HG03442 (cell line): Measurements from ENCODE around the gene PATL2.
A peak's percentile ranks its signal among the peaks of the same experiment; 100 is the strongest.
"Not testable (repeated sequence)": the region's sequence is repeated elsewhere in the genome, so short reads cannot be mapped to it uniquely, and the experiment has no call there.

ENCODE experiments used
- ATAC-seq: cut with Tn5 transposase; IDR thresholded peaks from one replicate; pipeline ENCODE4 v1.9.1; 2021; ENCODE audit warnings: mild to moderate bottlenecking, moderate library complexity; ENCODE audit not compliant: unreplicated experiment

PATL2 gene

DNA sequence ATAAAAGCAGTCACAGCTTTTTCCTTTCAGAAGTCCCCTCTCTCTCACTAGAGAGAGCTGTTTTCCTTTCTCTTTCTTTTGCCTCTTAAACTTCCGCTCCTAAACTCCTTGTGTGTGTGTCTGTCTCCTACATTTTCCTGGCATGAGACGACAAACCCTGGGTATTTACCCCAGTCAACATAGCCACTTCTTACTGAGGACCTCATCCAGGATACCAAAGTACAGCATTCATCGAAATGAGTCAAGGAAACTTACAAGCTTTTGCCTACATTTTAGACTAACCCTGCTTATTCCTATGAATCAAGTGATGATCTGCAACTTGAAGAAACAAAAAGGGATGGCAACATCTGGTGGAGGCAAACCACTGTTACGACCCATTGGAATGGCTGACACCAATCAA, 16.7 kb downstream of the PATL2 start:
- no peak for ATAC-seq

DNA sequence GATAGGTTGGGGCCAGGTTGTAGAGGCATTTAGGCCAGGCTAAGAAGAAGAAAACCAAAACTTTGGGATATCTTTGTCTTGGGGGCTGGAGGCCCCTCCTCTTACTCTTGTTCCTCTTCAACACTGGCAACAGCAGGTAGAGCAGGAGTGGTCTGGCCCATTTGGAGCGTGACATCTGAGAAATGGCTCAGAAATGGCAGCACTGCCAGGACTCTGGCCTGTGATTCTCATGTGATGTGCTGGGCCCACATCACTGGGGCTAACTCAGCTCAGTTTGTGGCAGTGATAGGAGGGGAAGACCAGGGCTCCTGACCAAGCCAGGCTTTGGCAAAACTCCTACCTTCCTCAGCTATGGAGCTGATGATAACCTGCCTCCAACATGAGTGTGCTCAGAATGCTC, 18.5 kb downstream of the PATL2 start:
- ATAC-seq: no peak

DNA sequence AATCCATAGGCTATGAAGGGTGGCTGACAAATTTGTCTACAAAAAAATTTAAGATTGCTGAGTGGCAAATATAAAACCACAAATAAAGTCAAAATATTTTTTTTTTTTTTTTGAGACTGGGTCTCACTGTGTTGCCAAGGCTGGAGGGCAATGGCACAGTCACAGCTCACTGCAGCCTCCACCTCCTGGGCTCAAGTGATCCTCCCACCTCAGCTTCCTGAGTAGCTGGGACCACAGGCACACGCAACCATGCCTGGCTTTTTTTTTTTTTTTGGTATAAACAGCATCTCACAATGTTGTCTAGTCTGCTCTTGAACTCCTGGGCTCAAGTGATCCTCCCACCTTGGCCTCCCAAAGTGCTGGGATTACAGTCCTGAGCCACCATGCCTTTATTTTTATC, 20.9 kb downstream of the PATL2 start:
- ATAC-seq: not testable (repeated sequence)

DNA sequence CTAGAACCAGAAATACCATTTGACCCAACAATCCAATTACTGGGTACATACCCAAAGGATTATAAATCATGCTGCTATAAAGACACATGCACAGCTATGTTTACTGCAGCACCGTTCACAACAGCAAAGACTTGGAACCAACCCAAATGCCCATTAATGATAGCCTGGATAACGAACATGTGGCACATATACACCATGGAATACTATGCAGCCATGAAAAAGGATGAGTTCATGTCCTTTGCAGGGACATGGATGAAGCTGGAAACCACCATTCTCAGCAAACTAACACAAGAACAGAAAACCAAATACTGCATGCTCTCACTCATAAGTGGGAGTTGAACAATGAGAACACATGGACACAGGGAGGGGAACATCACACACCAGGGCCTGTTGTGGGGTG, 21.8 kb downstream of the PATL2 start:
- not testable (repeated sequence) for ATAC-seq

DNA sequence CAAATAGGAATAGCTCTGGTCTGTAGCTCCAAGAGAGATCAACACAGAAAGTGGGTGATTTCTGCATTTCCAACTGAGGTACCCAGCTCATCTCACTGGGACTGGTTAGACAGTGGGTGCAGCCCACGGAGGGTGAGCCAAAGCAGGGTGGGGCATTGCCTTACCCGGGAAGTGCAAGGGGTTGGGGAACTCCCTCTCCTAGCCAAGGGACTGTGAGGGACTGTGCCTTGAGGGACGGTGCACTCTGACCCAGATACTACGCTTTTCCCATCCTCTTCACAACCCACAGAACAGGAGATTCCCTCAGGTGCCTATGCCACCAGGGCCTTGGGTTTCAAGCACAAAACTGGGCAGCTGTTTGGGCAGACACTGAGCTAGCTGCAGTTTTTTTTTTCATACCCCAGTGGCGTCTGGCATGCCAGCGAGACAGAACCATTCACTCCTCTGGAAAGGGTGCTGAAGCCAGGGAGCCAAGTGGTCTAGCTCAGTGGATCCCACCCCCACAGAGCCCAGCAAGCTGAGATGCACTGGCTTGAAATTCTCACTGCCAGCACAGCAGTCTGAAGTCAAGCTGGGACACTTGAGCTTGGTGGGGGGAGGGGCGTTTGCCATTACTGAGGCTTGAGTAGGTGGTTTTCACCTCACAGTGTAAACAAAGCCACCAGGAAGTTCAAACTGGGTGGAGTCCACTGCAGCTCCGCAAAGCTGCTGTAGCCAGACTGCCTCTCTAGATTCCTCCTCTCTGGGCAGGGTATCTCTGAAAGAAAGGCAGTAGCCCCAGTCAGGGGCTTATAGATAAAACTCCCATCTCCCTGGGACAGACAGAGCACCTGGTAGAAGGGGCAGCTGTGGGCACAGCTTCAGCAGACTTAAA, 28.1 kb downstream of the PATL2 start:
- not testable (repeated sequence) for ATAC-seq

DNA sequence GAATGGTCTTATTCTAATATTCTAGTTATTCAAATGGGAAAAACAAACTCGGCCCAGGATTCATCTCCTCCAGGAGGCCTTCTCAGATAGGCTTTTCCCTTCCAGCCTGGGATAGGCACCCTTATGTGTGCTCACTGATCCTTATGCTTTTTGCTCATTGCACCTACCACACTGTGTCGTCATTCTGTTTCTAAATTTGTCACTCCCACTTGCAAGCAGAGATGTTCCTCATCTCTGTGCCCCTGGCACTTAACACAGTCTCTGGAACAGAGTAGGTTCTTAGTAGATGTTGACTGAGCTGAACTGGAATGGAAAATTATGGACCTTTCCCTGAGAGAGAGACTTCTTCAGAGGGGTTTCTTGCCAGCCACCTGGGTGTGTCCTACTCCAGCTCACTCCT, 28.9 kb downstream of the PATL2 start:
- ATAC-seq: no peak

DNA sequence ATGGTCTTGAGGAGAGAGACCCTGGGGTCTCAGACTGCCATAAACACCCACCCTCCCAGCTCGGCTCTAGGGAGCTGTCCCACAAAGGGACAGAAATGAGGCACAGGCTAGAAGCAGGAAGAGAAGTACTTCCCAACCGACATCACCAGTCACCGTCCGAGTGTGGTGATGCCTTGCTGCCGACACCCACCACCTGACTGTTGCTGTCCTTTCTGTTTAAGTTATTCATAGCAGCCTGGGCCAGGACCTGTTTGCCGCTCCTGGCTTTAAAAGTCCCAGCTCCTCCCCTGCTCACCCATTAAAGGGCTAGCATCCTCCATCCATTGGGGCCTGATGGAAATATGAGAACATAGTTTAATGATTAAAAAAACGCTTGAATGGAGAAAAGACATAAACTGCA, 34.4 kb downstream of the PATL2 start:
- ATAC-seq: no peak

DNA sequence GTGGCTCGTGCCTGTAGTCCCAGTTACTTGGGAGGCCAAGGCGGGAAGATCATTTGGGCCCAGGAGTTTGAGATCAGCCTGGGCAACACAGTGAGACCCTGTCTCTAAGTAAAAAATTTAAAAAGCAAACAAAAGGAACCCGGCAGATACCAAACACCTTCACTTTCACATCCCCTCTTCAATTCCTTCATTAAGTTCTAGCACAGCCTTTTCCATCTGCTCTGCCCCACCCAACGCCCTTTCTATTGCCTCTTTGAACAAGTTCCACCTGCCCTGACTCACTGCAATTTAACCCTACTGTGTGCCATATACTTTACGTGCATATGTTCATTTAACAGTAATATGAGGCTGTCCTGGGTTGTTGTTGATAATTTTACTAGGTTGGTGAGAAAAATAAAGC, 35.2 kb downstream of the PATL2 start:
- no peak for ATAC-seq

DNA sequence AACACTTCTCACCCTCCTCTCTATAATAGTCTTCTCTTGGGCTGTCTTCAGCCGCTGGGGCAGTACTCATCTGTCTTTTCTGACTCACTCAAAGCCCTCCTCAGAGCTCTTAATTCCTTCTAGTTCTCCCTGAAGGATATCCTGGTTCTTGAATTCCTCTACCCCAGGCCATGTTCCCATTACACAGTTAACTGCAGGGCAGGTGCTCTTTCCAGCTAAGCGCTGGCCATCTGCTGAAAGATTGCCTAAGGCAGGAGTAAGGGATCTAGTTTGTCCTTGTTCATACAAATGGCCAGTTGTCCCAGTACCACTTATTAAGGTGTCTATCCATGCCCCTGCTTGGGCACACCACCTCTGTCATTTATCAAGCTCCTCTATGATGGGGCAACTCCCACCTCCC, 37.5 kb downstream of the PATL2 start:
- no peak for ATAC-seq

DNA sequence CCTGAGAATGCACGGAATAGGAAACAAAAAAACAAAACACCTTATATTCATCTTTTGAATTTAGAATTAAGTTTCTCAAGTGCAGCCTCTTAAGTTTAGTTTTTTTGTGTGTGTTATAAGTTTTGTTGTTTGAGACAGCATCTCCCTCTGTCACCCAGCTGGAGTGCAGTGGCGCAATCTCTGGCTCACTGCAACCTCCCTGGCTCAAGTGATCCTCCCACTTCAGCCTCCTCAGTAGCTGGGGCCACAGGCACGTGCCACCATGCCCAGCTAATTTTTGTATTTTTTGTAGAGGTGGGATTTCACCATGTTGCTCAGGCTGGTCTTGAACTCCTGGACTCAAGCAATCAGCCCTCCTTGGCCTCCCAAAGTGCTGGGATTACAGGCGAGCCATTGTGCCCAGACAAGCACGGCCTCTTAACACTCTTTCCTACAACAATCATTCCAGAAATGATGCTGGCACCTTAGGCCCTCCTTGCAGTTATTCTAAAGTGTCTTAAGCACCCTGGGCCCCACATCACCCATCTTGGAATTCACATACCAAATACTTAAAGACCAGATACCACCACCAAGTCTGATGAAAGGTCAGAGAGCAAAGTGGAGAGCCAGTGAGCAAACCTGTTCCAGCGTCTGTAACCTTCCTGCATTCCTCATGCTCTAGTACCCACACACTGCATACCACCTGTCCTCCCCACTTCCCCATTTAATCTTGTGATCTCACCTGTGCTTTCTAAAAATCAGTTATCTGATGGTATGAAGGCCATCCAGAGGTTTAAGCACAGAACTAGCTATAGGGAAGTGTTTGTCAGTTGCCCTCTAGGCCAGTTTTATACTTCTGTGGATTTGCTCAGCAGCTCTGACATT, 40.8 kb downstream of the PATL2 start:
- no peak for ATAC-seq

DNA sequence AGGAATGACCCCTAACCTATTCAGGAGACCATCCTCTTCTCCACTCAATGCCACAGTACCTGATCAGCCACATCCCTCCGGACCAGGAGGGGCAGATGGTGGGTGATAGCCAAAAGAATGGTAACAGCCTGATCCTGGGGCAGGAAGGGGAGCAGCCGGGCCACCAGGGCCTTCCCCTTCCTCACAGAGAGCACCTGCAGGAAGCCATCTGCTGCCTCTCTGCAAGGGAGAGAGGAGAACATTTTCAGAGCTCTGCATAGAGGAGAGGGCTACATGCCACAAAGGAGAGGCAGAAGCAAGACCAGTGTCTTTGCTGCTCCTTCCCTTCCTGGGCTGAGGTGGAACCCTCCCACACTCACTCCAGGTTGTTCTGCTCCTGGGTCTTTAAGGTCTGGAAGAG, 42.2 kb downstream of the PATL2 start:
- ATAC-seq: no peak

DNA sequence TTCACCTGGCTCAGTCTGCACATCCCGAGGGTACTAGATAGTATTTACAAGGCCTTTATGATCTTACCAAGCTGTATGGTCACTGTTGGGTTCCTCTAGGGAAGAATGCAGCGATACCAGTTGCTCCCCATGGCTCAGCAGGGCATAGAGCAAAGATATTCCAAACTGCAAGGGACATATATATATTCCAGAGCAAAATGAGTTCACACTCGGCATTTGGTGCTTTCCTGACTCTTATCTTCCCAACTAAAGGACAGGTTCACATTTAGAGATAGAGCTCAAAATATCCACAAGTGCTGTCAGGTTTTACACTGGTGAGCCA, 44.1 kb downstream of the PATL2 start:
- ATAC-seq: no peak

DNA sequence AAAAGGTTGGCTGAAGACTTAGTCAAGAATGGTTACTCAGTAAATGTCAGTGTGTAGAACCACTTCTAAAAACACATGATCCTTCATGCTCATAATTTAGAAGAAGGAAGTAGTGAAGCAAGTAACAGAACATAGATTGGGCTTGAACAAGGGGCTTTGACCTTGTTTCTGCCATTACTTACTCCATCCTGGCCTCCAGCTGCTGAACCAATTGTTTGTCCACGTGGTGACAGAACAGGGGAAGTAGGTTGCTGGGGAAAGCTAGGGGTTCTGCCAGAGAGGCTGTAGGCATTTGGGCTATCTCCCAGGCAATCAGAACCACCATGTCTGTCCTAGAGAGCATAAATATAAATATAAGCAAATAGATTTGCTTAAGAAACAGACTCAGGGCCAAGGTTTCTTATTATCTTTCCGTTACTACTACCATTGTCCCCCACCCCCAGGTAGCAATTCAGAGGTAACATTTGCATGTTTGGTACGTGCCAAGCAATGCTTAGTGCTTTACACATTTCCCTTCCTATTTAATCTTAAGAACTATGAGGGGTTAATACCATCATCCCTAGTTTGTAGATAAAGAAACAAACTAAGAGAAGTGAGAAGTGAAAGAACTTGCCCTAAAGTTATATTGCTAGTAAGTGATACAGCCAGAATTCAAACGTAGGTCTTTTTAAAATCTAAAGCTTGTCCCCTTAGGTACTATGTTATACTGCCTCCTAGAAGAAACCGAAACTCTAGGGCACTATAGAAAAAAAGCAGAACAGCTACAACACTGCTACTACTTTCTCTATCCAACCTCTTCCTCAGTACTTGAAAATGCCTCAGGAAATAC, 44.7 kb downstream of the PATL2 start:
- ATAC-seq: no peak

DNA sequence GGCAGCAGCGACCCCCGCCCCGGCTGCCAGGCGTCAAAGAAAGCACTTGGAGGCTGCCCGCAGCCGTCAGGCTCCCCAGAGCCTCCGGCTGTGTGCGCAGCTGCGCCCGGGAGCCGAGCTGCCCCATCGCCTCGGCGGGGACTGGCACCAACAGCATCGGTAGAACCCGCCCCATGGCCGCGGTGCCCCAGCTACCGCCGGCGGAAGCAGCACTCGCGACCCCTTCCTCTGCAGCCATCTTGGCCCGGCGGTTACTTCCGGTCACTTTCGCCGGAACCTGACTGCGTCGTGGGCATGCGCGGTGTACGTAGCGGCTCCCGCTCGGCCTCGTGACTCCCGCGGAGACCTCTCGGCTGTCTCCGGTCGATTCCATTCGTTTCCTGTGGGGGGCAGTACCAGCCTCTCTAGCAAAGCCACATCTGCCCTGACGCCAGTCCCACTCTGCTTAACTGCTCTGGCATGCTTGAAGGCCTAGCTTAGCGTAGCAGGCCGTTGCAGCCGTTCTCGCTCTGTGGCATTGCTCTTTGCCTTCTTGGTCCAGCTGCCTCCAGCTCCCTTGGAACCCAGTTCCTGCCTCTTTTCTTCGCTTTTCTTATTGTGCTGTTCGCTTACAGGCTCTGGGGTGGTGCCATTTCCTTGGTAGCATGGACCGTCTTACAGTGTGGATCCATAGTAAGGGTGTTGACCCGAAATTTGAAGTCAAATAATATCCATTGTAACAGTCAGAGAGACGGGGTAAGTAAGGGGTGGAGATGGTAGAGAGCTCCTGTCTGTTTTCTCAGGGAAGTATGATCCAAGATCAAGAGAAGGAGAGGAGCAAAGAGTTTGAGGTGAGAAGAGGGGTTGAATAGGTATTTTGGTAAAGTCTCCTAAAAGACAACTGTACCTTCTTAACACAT, 47.5 kb downstream of the PATL2 start, which contains the start of gene SPG11:
Gene SPG11 (minus strand): TSS at position 253 of the 899 bp plus-strand sequence. CDS start 15 bp downstream, at position 238.
- ATAC-seq: peak; percentile 72

DNA sequence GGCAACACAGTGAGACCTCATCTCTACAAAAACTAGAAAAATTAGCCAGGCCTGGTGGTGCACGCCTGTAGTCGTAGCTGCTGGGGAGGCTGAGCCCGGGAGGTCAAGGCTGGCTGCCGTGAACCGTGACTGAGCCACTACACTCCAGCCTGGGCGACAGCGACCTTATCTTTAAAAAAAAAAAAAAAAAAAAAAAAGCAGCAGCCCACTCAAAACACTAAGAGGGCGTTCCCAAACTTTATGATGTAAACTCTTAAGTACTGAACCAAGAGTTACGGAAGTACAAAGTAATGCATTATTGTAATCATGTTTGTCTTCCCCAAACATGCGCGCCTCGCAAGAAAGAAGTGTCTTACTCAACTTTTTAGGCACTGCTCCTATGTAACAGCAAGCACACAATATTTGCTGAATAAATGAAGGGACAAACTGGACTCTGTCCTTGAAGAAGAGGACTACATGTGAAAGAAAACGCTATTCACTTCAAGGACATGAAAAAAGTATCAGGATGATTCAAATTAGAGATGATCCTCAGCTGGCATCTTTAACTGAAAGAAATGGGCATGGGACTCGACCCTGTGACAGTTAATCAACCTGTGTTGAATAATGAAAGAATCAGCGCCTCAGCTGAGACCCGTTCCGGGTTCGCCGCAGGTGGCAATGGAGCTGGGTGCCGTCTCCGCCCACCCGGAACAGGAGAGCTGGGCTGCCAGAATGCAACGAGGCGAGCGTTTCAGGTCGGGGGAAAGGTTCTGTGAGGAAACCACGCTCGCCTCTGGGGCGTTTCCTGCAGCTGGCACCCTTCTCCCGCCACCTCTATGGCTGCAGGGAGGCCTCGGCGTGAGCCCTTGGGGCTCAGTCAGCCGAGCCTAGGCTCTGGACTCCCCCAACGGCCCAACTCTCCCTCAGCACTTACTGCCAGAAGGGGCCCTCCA, 48.4 kb downstream of the PATL2 start:
- peak; percentile 47 for ATAC-seq

DNA sequence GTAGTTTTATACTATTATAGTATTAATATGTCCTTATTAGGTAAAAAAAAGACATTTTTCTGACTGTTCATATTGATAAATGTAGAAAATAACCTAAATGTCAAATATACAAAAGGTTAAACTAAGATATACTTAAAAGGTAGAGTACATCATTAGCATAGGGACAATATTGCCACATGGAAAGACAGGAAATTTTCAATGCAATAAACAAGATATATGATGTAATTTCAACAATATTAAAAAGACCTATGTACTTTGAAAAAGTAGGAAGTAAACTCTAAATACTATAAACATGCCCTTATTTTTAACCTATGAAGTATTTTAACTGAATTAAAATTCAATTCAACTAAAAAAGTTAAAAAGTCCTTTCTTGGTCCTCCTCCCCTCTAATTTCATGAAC, 49.5 kb downstream of the PATL2 start:
- ATAC-seq: no peak

DNA sequence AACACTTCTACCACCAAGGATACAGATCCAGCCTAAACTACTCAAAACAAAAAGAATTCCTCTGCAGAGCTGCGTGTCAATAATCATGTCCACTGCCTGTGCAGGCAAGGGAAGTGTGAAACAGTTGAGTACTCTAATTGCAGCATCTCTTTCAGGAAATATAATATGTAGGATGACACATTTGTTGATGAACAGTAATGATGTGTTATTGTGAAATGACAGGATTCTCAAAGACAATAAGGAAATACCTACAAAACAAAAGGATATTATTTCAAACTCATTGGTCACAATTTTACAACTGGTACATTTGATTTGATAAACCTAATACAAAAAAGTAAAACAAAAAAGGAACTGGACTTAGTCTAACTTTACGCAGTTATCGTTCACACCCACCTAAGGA, 52.1 kb downstream of the PATL2 start:
- ATAC-seq: no peak

DNA sequence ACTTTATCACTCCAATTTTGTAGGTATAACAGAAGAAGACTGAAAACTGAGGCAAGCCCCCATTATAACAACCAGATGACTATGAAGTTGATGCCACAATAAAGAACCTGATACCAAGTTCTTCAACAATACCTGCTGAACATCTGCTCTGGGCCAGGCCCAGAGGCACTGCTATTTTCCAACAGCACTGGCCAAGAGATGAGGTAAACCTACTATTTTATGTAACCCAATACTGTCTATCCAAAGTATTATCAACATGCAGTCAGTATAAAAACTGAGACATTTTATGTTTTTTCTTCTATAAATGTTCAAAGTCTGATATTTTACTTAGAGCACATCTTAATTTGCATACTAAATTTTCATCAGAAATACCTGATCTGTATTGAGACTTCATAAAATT, 53.7 kb downstream of the PATL2 start:
- no peak for ATAC-seq

DNA sequence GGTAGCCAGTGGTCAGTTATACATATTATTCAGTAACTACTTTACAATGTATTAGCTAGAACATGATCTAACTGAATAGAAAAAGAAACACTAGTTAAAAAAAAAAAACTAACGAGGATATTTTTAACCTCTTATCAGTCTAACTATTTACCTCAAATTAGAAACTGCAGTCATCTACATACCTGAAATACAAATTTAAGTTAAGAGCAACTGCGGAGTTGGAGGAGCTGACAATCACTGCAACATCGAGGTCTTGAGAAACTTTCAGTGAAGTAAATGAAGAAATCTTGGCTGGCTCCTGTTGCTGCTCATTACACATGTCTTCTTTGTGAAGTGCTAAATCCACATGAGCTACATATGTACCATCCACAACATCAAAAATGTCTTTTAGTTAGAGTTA, 54.2 kb downstream of the PATL2 start:
- no peak for ATAC-seq
